GM18868 (cell line): ENCODE results near the gene SLC35B2.

ENCODE experiments used
- ATAC-seq: cut with Tn5 transposase; IDR thresholded peaks from one replicate; pipeline ENCODE4 v1.9.1; 2021; ENCODE audit warnings: mild to moderate bottlenecking, moderate library complexity; ENCODE audit not compliant: unreplicated experiment

Gene SLC35B2

GRCh38 chr6:44268095-44268628 lies 10.8 kb upstream of the SLC35B2 start:
- no peak for ATAC-seq

DNA sequence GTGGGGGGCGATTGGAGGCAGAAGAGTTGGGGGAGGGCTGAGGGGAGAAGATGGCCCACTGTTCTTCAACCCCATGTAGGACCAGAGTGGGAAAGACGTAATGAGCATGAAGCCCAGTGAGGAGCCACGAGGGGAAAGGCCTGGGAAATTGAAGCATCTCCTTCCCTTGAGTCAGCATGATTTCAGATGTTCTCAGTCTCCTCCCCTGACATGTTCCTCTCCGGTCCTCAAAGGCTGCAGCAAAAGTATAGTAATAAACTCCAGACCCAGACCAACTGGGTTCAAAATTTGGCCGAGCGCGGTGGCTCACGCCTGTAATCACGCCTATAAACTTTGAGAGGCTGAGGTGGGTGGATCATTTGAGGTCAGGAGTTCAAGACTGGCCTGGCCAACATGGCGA lies 9.9 kb upstream of the SLC35B2 start:
- no peak for ATAC-seq

GRCh38 chr6:44266347-44266746 lies 9.0 kb upstream of the SLC35B2 start:
- ATAC-seq, result peak; percentile 27

DNA sequence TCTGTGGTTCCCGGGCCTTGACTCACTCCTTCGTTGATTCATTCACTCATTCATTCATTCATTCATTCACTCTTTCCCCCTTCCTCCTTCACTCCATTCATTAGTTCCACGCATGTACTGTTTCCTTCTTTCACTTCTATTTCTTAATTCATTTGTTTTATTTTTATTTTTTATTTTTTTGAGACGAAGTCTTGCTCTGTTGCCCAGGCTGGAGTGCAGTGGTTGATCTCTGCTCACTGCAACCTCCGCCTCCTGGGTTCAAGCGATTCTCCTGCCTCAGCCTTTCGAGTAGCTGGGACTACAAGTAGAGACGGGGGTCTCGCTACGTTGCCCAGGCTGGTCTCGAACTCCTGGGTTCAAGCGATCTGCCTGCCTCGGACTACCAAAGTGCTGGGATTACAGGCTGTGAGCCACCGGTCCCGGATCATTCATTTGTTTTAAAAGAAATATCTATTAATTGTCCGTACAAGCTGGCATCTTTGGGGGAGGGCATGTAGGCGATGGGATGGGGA lies 8.4 kb upstream of the SLC35B2 start:
- no peak for ATAC-seq

DNA sequence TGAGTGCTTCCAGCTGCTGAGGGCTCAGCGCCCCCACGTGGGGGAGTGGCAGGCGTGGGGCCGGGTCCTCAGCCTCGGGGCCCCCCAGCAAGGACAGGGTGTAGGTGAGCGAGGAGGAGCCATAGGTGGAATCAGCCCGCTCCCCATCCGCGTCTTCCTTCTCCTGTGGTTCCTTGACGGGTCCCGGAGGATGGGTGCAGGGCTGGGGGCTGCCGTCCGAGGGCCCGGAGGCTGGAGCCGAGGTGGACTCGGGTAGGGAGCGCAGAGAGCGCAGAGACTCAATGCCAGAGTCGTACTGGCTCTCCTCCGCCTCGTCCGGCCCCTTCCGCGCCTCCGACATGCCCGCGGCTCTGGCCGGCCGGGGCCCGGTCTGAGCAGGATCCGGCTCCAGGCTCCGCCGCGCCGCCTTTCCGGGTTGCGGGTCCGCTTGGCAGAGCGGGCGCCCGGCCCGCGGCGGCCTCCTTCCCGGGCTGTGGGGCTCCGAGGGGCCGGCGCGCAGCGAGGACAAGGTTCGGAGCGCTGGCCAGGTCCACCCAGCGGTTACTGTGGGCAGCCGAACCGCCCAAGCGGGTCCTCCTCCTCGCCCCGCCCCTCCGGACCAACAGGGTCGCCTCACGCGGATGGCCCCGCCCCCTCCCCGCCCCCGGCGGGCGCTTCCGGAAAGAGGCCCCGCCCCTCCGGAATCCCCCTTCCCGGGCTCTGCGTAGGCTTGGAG lies 7.8 kb upstream of the SLC35B2 start, which contains the start of gene NFKBIE:
Gene NFKBIE (minus strand): TSS at position 545 of the 715 bp plus-strand sequence. CDS start 205 bp downstream, at position 340.
- ATAC-seq, result peak; percentile 36

GRCh38 chr6:44264154-44265006 lies 7.1 kb upstream of the SLC35B2 start:
- ATAC-seq, result peak; percentile 29

DNA sequence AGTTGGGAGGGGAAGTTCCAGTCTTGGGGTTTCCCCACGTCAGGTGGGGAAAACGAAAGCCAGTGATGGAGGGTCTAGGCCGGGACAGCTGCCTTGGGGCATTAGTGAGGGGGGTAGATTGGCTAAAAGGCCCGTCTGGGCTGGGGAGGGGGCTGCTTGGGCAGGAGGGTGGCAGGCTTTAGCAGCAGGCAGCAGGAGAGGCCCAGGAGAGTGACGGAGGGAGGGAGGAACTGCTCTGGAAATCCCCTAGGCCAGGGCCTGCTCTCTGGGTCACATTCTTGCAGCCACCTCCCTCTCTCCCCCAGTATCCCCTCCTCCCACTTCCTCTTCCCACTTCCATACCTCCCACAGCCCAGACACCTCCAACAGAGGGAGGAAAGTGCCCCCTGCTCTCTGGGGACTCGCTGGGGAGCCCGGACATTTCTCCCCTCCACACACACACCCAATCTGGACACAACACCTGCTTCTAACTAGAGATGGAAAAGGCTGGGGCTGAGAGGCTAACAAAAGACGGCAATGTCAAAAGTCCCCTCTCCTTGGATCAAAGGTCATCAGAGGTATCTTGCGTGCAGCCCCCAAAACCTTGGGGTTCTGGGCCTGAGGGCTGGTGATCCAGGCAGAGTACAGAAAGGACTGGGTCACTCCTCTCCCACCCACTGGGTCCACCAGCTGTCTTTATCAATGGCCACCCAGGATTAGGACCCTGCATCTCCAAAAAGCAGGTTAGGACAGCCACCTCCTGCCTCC lies 6.2 kb upstream of the SLC35B2 start:
- no peak for ATAC-seq

- ATAC-seq, result no peak
Measured at GRCh38 chr6:44262467-44263353, 5.4 kb upstream of the SLC35B2 start.

GRCh38 chr6:44261581-44261980 lies 4.3 kb upstream of the SLC35B2 start:
- no peak for ATAC-seq

DNA sequence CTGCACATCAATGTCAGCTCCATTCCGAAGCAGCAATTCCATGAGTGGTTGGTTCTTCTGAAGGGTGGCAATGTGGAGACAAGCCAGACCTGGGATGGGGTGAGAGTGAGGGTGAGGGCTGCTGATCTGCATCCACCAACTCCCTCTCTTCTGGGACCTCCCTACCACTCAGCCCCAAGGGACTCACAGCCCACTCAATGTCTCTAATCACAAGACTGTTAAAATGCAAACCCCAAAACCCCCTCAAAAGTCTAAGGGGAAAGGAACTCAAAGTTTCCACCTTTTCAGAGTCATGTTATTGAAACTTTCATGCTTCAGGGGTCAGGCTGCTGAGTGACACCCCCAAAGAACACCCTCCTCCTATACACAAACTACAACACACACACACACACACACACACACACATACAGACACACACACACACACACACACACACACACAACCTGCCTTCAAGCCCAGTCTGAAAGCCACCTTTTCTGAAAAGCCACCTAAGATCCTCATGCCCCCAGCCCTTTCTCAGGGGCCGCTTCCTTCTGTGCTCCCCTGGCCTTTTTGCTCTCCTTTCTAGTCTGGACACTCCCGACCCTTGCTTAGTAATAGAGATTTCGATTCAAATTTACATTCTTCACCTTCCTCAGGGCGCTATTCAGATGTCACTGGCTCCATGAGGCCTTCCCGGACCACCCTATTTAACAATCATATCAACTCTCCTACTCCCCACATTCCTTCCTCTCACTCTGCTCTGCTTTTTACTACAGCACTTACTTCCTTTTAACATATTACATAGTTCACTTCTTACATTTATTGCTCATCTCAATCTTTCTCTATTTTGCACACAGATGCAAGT lies 3.3 kb upstream of the SLC35B2 start:
- no peak for ATAC-seq

- no peak for ATAC-seq
Measured at GRCh38 chr6:44260011-44260410, 2.7 kb upstream of the SLC35B2 start.

GRCh38 chr6:44258921-44259320 lies 1.6 kb upstream of the SLC35B2 start:
- no peak for ATAC-seq

DNA sequence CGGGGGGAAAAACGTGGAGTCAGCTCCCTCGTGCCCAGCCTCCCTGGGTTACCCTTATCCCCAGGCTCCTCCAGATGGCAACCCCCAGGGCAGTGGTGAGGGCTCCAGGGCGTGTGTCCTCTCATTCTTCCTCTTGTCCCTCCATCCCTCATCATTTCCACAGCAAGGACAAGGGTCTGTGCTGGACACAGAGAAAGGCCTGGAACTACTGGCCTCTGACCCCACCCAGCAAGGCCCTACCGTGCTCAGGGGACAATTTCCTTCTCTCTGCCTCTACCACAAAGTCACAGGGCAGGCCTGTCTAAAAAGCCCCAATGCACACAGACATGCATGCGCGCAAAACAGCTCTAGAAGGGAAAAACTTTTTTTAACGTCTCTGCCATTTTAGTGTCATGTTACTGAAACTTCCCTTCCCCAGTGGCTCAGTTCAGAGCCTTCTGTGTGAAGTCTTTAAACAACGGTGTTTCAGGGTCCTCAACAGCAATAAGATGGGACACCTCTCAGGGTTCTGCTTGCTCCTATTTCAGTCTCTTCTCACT lies 1.1 kb upstream of the SLC35B2 start:
- ATAC-seq, result no peak

GRCh38 chr6:44257753-44258324 lies 511 bp upstream of the SLC35B2 start:
- ATAC-seq, result peak; percentile 21

GRCh38 chr6:44256775-44257024 lies 628 bp downstream of the SLC35B2 start:
- ATAC-seq, result no peak

DNA sequence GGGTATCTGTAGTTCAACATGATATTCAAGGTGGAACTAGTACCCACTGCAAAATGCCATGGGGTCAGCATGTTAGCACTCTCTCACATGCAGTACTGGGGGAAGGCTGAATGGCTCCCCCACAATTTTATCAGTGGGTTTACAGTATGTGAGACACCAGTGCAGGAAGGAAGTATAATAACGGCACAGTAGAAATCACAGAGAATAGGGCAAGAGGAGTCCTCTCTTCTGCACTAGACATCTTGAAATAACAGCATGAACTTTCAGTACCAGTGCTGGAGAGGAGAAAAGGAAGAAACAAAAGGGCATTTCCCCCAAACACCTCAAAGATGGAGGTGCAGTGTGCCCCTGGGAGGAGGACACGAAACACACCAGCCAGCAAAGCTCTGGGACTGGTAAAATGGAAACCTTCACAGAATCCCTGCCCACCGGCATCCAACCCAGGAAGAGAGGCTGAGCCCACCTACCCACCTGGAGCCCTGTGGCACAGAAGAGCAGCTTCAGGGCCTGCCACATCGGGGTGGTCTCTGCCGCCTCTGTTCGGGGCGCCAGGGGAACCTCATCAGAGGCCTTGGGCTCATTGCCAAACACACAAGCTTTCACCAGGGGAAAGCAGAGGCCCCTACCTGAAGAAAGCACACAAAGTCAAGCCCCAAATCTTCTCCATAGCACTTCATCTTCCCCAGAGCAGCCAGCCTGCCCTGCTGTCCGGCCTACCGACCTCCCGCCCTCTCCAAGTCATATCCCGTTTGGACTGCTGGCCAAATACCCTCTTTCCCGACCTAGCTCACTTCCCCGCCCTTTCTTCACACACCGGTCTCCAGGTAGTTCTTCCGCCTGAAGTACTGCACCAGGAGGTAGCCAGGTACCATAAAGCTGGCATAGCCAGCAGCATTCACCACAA lies 1.2 kb downstream of the SLC35B2 start:
- ATAC-seq, result no peak

DNA sequence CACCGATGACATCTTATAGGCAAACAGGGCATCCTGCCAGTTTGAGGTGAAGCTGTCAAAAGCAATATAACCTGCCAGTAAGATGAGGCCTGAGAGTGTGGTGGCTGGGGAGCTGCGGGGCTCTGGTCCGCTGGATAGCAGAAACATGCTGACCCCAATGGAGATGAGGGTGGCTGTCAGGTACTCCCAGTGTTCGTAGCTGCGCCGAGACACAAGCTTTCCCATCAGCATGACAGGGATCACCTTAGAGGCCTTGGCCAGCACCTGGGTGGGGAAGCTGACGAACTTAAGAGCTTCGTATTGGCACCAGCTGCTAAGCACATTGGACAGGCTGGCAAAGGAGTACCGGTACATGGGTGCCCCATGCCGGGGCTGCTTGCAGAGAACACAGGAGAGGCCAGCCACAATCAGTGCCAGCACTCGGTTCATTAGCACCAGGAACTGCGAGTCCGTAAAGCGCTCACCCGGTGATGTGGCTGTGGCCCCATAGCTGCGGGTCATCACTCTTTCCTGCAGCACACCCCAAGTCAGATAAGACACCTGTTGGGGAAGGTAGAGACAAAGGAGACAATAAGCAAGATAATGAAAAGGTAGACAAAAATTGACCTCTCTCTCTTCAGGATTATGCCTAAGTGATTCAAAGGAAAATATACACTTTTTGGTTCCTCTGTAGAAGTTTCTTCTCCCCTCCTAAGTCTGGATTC lies 2.1 kb downstream of the SLC35B2 start:
- no peak for ATAC-seq
